HS-5 (cell line): ENCODE results near the gene RPS26.

Experiments
- DNase-seq: peaks from one replicate; pipeline ENCODE4 v3.0.0-alpha.2; 2012; ENCODE audit warnings: low read depth

The RPS26 gene

GRCh38 chr12:56078931-56079722 lies 37.4 kb downstream of the RPS26 start:
- peak; percentile 53 for DNase-seq

GRCh38 chr12:56079723-56080555 lies 38.2 kb downstream of the RPS26 start, which contains the start of gene ERBB3:
TSS of gene ERBB3 (plus strand) at chr12:56080165. CDS start at chr12:56080301, 136 bp downstream.
- peak; percentile 62 for DNase-seq

GRCh38 chr12:56080556-56081138 lies 38.9 kb downstream of the RPS26 start:
- no peak for DNase-seq

GRCh38 chr12:56081393-56082347 lies 40.0 kb downstream of the RPS26 start:
- DNase-seq = no peak

- DNase-seq = no peak
Observed at GRCh38 chr12:56082382-56082781, 40.7 kb downstream of the RPS26 start.

GRCh38 chr12:56082967-56083366 lies 41.2 kb downstream of the RPS26 start:
- no peak for DNase-seq

GRCh38 chr12:56084958-56085543 lies 43.3 kb downstream of the RPS26 start:
- no peak for DNase-seq

GRCh38 chr12:56086096-56086495 lies 44.4 kb downstream of the RPS26 start:
- DNase-seq = no peak

- no peak for DNase-seq
Observed at GRCh38 chr12:56086608-56087007, 44.9 kb downstream of the RPS26 start.

GRCh38 chr12:56087220-56087619 lies 45.5 kb downstream of the RPS26 start:
- DNase-seq = no peak
